ENCODE data around the gene IL17D. TPM values are rescaled to one million over a fixed set of nuclear protein-coding genes. Genes with fewer than 3 reads are reported as not detected.

Gene IL17D
- total and polyA plus RNA-seq, 2 donors from 2014 or later, result 0.44 TPM; not detected in 1

GRCh38 chr13:20706661-20707060, 3.2 kb downstream of the IL17D start:
- intact Hi-C loops (cut with DNase I), result loop anchor here (10.0 kb wide), 1 partner anchor 118 kb away; no protein-coding TSS in a partner anchor
- Histone ChIP-seq H3K36me3 (ENCODE audit: control insufficient read depth in 2 of 3, insufficient read depth in 3 of 3, low read length in 3 of 3) (no peaks in the 10 kb centered on the region), H3K27ac (ENCODE audit: low read depth in 2 of 2, low read length in 2 of 2) (no peak overlapping the region), H3K9me3 (ENCODE audit: control insufficient read depth in 2 of 3, insufficient read depth in 1 of 3, low read length in 3 of 3) (no peaks in the 10 kb centered on the region), H3K27me3 (ENCODE audit: control insufficient read depth, insufficient read depth, low read length) (no peaks in the 10 kb centered on the region), H3K4me3 (ENCODE audit: low read length in 3 of 3) (no peak overlapping the region), H3K9ac (ENCODE audit: low read length in 3 of 3) (no peak overlapping the region), H3K4me1 (ENCODE audit: control insufficient read depth in 2 of 3, insufficient read depth in 2 of 3, low read depth in 1 of 3, low read length in 3 of 3) (peaks cover 0 to 5% (median 5%) of the 10 kb centered on the region in 3 donors)
- FAIRE-seq (no peak), DNase-seq (no peak)
- TF ChIP-seq CTCF (IDR thresholded peaks at IDR 0.05; ENCODE audit: borderline replicate concordance, extremely low read depth, insufficient read depth), result no peak

- H3K4me3 ChIP-seq (ENCODE audit: low read length in 3 of 3), result no peak overlapping the region
- no peak overlapping the region for H3K9ac ChIP-seq (ENCODE audit: low read length in 3 of 3)
- peaks cover 0 to 2% (median 0%) of the 10 kb centered on the region in 3 donors for H3K4me1 ChIP-seq (ENCODE audit: control insufficient read depth in 2 of 3, insufficient read depth in 2 of 3, low read depth in 1 of 3, low read length in 3 of 3)
- FAIRE-seq (no peak), DNase-seq (no peak)
- no peaks in the 10 kb centered on the region for H3K9me3 ChIP-seq (ENCODE audit: control insufficient read depth in 2 of 3, insufficient read depth in 1 of 3, low read length in 3 of 3)
- intact Hi-C loops (cut with DNase I), result loop anchor here (10.0 kb wide), 1 partner anchor 117 kb away; no protein-coding TSS in a partner anchor
- TF ChIP-seq CTCF (IDR thresholded peaks at IDR 0.05; ENCODE audit: borderline replicate concordance, extremely low read depth, insufficient read depth), result no peak
- no peaks in the 10 kb centered on the region for H3K27me3 ChIP-seq (ENCODE audit: control insufficient read depth, insufficient read depth, low read length)
- H3K36me3 ChIP-seq (ENCODE audit: control insufficient read depth in 2 of 3, insufficient read depth in 3 of 3, low read length in 3 of 3), result no peaks in the 10 kb centered on the region
- no peak overlapping the region for H3K27ac ChIP-seq (ENCODE audit: low read depth in 2 of 2, low read length in 2 of 2)
These were observed 4.7 kb downstream of the IL17D start for GRCh38 chr13:20708216-20708615.

- DNase-seq, result no peak
- Histone ChIP-seq H3K9me3 (ENCODE audit: control insufficient read depth in 2 of 3, insufficient read depth in 1 of 3, low read length in 3 of 3) (no peaks in the 10 kb centered on the region), H3K27me3 (ENCODE audit: control insufficient read depth, insufficient read depth, low read length) (no peaks in the 10 kb centered on the region), H3K9ac (ENCODE audit: low read length in 3 of 3) (no peak overlapping the region), H3K27ac (ENCODE audit: low read depth in 2 of 2, low read length in 2 of 2) (no peak overlapping the region), H3K4me1 (ENCODE audit: control insufficient read depth in 2 of 3, insufficient read depth in 2 of 3, low read depth in 1 of 3, low read length in 3 of 3) (peaks cover 0 to 2% (median 0%) of the 10 kb centered on the region in 3 donors), H3K4me3 (ENCODE audit: low read length in 3 of 3) (no peak overlapping the region), H3K36me3 (ENCODE audit: control insufficient read depth in 2 of 3, insufficient read depth in 3 of 3, low read length in 3 of 3) (no peaks in the 10 kb centered on the region)
- intact Hi-C loops (cut with DNase I), result loop anchor here (10.0 kb wide), 1 partner anchor 115 kb away; no protein-coding TSS in a partner anchor
- no peak for FAIRE-seq
- no peak for TF ChIP-seq CTCF (IDR thresholded peaks at IDR 0.05; ENCODE audit: borderline replicate concordance, extremely low read depth, insufficient read depth)
These were observed 5.9 kb downstream of the IL17D start for GRCh38 chr13:20709369-20709768.

- Histone ChIP-seq H3K36me3 (ENCODE audit: control insufficient read depth in 2 of 3, insufficient read depth in 3 of 3, low read length in 3 of 3) (no peaks in the 10 kb centered on the region), H3K27ac (ENCODE audit: low read depth in 2 of 2, low read length in 2 of 2) (no peak overlapping the region), H3K27me3 (ENCODE audit: control insufficient read depth, insufficient read depth, low read length) (no peaks in the 10 kb centered on the region), H3K4me3 (ENCODE audit: low read length in 3 of 3) (no peak overlapping the region), H3K9me3 (ENCODE audit: control insufficient read depth in 2 of 3, insufficient read depth in 1 of 3, low read length in 3 of 3) (no peaks in the 10 kb centered on the region), H3K9ac (ENCODE audit: low read length in 3 of 3) (no peak overlapping the region), H3K4me1 (ENCODE audit: control insufficient read depth in 2 of 3, insufficient read depth in 2 of 3, low read depth in 1 of 3, low read length in 3 of 3) (peaks cover 0 to 2% (median 0%) of the 10 kb centered on the region in 3 donors)
- intact Hi-C loops (cut with DNase I), result loop anchor here (10.0 kb wide), 1 partner anchor 115 kb away; no protein-coding TSS in a partner anchor
- DNase-seq, result no peak
- FAIRE-seq, result no peak
- TF ChIP-seq CTCF (IDR thresholded peaks at IDR 0.05; ENCODE audit: borderline replicate concordance, extremely low read depth, insufficient read depth), result no peak
These were observed 6.3 kb downstream of the IL17D start for GRCh38 chr13:20709782-20710181.
